TTC549 (cell line): ENCODE data around the gene SORD.
"Not testable (repeated sequence)": the region's sequence is repeated elsewhere in the genome, so short reads cannot be mapped to it uniquely, and the experiment has no call there.

Experiments used
- FAIRE-seq: peaks from 2 replicates; lab custom pipeline; 2012; peaks lifted over from hg19 to GRCh38; lab: Jason Lieb, UNC

The SORD gene

DNA sequence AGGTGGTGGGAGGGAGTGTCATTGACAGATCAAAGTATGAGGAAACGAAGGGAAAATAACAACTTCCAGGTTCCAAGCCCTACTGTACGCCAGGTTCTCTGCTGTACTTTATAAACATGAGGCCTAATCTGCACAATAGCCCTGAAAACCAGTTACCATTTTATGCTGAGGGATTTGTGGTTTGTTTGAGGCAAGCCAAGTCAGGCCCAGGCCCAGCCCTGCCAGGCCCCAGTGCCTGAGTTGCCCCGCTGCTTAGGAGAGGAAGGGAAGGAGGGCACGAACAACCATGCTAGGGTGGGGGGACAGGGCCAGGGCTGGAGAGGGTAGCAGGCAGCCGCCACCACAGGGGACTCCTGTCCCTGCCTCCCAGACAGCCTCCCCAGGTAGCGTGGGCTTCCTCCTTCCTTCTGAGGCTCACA is 47.0 kb downstream of the SORD start:
- FAIRE-seq: not testable (repeated sequence)

- not testable (repeated sequence) for FAIRE-seq
Observed at GRCh38 chr15:45073602-45074001, 50.6 kb downstream of the SORD start.

- FAIRE-seq: not testable (repeated sequence)
Observed at GRCh38 chr15:45075440-45076320, 52.7 kb downstream of the SORD start.

DNA sequence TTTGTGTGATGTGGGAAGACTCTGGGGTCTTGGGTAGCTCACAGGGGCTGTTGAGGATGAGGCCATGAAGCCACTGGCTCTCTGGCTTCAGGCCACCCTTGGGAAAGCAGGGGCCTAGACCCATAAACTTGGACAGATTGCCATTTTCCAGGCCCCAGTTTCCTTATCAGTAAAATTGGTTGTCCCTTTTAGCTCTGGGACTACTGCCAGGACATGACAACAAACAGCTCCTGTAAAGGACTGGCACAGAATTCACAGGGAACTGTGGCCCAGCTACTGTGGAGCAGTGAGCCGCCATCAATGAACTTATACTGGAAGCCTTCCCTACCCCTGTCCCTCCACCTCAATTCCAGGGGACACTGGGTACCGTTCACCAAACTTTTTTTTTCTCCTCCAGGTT is 54.4 kb downstream of the SORD start:
- not testable (repeated sequence) for FAIRE-seq

DNA sequence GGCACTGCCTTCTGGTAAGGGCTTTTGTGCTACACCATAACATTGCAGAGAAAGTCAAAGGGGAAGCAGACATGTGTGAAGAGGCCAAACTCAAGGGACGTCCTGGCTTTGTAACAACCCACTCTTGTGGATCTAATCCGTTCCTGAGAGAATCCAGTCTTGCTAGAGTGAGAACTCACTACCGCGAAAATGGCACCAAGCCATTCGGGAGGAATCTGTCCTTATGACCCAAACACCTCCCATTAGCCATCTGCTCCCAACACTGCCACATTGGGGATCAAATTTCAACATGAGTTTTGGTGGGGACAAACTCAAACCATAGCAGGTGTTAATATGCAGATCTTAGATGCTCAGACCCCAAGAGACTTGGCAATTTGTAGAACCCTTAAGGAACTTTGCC is 56.2 kb downstream of the SORD start:
- not testable (repeated sequence) for FAIRE-seq

GRCh38 chr15:45079628-45080246 is 56.7 kb downstream of the SORD start:
- FAIRE-seq: not testable (repeated sequence)

DNA sequence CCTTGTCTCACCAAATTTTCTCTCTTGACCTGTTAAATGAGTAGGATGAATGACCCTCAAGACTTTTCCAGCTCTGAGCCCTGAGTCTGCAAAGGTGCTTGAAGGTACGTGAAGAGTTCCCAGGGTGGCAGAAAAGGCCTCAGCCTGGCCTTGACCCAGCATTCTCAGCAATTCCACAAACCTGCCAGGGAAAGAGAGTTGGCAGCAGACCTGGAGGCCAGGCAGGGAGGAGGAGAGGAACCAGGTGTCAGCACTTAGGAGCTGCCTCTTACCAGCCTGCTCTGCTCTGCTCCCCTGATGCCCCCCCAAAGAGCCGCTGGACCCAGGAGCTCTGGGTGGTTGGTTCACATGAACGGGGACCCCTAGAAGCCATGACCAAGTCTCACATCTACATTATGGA is 57.6 kb downstream of the SORD start:
- not testable (repeated sequence) for FAIRE-seq

GRCh38 chr15:45082412-45082811 is 59.4 kb downstream of the SORD start:
- not testable (repeated sequence) for FAIRE-seq

GRCh38 chr15:45083223-45083622 is 60.2 kb downstream of the SORD start:
- FAIRE-seq: no peak

- no peak for FAIRE-seq
Observed at GRCh38 chr15:45084163-45084562, 61.2 kb downstream of the SORD start.

DNA sequence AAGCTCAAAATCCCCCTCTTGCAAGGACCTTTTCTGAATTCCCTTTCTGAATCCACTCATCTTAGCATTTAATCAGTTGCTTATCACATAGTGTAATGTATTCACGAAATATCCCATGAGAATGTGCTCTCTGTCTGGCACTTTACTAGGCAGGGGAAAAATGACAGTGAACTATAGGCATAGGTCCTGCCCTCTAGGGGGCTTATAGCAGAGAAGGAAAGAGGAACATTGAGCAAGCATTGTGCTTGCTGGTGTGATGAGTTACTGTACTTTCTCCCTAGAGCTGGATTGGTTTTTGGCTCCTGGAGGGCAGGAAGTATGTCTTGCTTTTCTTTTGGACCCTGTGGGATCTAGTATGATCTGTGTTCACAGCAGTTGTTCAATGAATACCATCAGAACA is 64.5 kb downstream of the SORD start:
- no peak for FAIRE-seq

- no peak for FAIRE-seq
Observed at GRCh38 chr15:45088801-45089711, 66.1 kb downstream of the SORD start.

GRCh38 chr15:45089712-45090373 is 66.8 kb downstream of the SORD start:
- FAIRE-seq: no peak

GRCh38 chr15:45091161-45091560 is 68.2 kb downstream of the SORD start:
- FAIRE-seq: no peak

GRCh38 chr15:45091576-45091975 is 68.6 kb downstream of the SORD start:
- no peak for FAIRE-seq

DNA sequence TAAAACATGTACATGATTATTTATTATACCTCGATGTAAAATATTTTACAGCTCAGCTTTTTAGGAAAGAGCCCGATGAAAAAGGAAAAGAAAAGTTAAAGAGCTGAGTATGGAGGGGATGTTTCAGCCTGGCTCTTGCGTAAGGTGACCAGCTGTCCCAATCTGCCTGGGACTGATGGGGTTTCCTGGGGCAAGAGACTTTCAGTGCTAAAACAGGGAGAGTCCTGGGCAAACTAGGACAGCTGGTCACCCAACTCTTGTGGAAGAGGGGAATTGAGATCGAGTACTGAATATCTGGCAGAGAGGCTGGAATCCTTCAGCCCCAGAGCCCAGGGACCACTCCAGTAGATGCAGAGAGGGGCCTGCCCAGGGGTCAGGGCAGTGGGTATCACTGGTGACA is 70.0 kb downstream of the SORD start:
- FAIRE-seq: no peak

- no peak for FAIRE-seq
Observed at GRCh38 chr15:45093622-45094357, 70.8 kb downstream of the SORD start.

DNA sequence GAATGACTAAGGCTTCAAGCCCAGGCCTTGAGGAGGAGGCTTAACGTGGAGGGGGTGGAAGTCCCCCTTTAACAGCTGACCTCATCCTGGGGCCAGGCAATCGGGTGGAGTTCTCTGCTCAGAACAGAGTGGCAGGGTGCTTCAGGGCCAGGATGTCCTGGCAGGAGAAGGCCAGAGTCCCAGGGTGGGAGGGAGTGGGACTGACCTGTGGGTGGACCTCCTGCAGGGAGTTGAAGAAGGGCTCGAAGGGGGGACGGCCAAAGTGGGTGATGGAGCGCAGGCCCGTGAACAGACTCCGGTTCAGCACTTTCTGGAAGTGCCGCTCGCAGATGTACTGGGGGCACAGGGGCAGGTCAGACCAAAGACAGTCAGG is 71.3 kb downstream of the SORD start:
- FAIRE-seq: no peak

- no peak for FAIRE-seq
Observed at GRCh38 chr15:45095661-45096060, 72.7 kb downstream of the SORD start.

GRCh38 chr15:45097466-45097865 is 74.5 kb downstream of the SORD start:
- FAIRE-seq: no peak

DNA sequence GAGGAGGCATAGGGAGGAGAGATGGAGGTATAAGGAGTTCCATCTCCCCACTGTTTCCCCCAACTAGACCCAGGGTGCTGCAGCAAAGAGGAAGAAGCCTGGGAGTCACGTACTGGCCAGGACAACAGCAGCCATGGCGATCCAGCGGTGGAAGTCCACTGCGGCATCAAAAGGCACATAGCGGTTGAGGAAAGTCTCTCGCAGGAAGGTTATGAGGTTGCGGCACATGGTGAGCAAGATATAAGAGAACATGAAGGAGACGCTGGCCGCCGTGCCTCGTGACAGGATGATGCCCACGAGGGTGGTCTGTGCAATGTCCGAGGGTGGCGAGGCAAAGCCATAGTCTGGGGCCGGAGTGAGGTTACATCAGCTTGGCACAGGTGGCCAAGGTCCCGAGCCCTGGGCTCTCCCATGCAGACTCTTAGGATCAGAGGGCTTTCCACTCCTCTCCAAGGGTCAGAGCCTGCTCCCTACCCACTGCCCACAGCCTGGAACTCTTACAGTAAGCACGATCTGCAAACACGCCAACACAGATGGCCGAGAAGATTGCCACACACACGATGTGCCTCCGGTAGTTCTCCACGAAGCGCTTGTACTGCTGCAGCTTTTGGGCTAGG is 76.7 kb downstream of the SORD start:
- no peak for FAIRE-seq
